Tibial nerve (tissue), 4 donors: ENCODE data around the gene KRT84. TPM values are rescaled to one million over a fixed set of nuclear protein-coding genes. Genes with fewer than 3 reads are reported as not detected.

ENCODE experiments used
- DNase-seq, 2 donors: peaks; one replicate each; pipeline ENCODE4 v3.0.0-alpha.2; 2019; ENCODE audit warnings: low spot score in 2 of 2
- H3K27ac ChIP-seq, 4 donors: fragments of 200-600 bp; sonication (generic) in 3 of 4; one replicate each; pipeline ENCODE4 v1.5.1; 2017 to 2019; ENCODE audit warnings: mild to moderate bottlenecking in 1 of 4
- H3K27me3 ChIP-seq, 2 donors: fragments of 200-600 bp; sonication (generic) in 1 of 2; one replicate each; pipeline versions ENCODE4 v1.5.1 to v1.6.0; 2017 to 2019
- H3K36me3 ChIP-seq, 3 donors: fragments of 200-600 bp; sonication (generic); one replicate each; pipeline ENCODE4 v1.5.1; 2018 to 2019
- H3K4me1 ChIP-seq, 4 donors: fragments of 200-600 bp; sonication (generic) in 3 of 4; one replicate each; pipeline ENCODE4 v1.5.1; 2017 to 2019
- H3K4me3 ChIP-seq, 4 donors: fragments of 200-600 bp; sonication (generic) in 3 of 4; one replicate each; pipeline ENCODE4 v1.5.1; 2017 to 2019; ENCODE audit warnings: mild to moderate bottlenecking in 1 of 4, moderate library complexity in 1 of 4
- H3K9me3 ChIP-seq, 4 donors: fragments of 200-600 bp; sonication (generic) in 3 of 4; one replicate each; pipeline ENCODE4 v1.5.1; 2017 to 2019
- CTCF ChIP-seq, 5 experiments: fragments of 200-600 bp in 3 of 5; fragments of 450-650 bp in 2 of 5; sonication (generic) in 3 of 5; IDR thresholded peaks; one replicate each; pipeline ENCODE4 v1.5.1; 2016 to 2019; ENCODE audit warnings: antibody characterized with exemption in 5 of 5, mild to moderate bottlenecking in 3 of 5, moderate library complexity in 2 of 5
- EP300 ChIP-seq, 2 donors: sonication (generic); formaldehyde crosslinking; IDR thresholded peaks; one replicate each; pipeline ENCODE4 v1.6.1; 2017; ENCODE audit warnings: antibody characterized with exemption in 2 of 2, mild to moderate bottlenecking in 1 of 2
- POLR2A ChIP-seq, 2 donors: fragments of 450-650 bp; IDR thresholded peaks; one replicate each; pipeline ENCODE4 v1.6.1; 2017; ENCODE audit warnings: antibody characterized with exemption in 2 of 2, mild to moderate bottlenecking in 2 of 2, moderate library complexity in 2 of 2
- WGBS, 2 donors: methylation state at CpG; one replicate each; pipeline ENCODE4 v1.1.5; 2018; 5-methylcytosine and 5-hydroxymethylcytosine counted together
- total RNA-seq, 4 donors: library from RNA; depleted of rRNA; stranded (reverse); fragments of >200 nt; gene quantifications; one replicate each; pipeline ENCODE4 v1.1.0, GENCODE V29; 2016

KRT84 gene
- total RNA-seq, 4 donors from 2014 or later: not detected

- Histone ChIP-seq H3K27ac (no peak overlapping the region), H3K4me3 (no peak overlapping the region), H3K4me1 (peaks cover 0 to 5% (median 0%) of the 10 kb centered on the region in 4 donors), H3K36me3 (no peaks in the 10 kb centered on the region), H3K27me3 (peaks cover 0 to 6% of the 10 kb centered on the region in 2 donors), H3K9me3 (no peaks in the 10 kb centered on the region)
- TF ChIP-seq CTCF (IDR thresholded peaks at IDR 0.05) (no peak), EP300 (IDR thresholded peaks at IDR 0.05) (no peak), POLR2A (IDR thresholded peaks at IDR 0.05) (no peak)
- WGBS, 2 donors: 83 to 87% methylated on average over 2 of the region's 2 CpGs
- DNase-seq: no peak
These were observed 2.4 kb upstream of the KRT84 start for GRCh38 chr12:52387859-52388258.

- no peak for DNase-seq
- Histone ChIP-seq H3K4me3 (no peak overlapping the region), H3K4me1 (no peaks in the 10 kb centered on the region), H3K27ac (no peak overlapping the region), H3K9me3 (no peaks in the 10 kb centered on the region), H3K27me3 (no peaks in the 10 kb centered on the region), H3K36me3 (no peaks in the 10 kb centered on the region)
- WGBS, 2 donors: 89 to 93% methylated on average over 3 of the region's 3 CpGs
- TF ChIP-seq POLR2A (IDR thresholded peaks at IDR 0.05) (no peak), EP300 (IDR thresholded peaks at IDR 0.05) (no peak), CTCF (IDR thresholded peaks at IDR 0.05) (no peak)
These were observed 2.1 kb downstream of the KRT84 start for GRCh38 chr12:52383331-52383730.

GRCh38 chr12:52382854-52383253 is 2.6 kb downstream of the KRT84 start:
- no peak for DNase-seq
- H3K36me3 ChIP-seq: no peaks in the 10 kb centered on the region
- TF ChIP-seq POLR2A (IDR thresholded peaks at IDR 0.05): no peak
- TF ChIP-seq EP300 (IDR thresholded peaks at IDR 0.05): no peak
- no peak for TF ChIP-seq CTCF (IDR thresholded peaks at IDR 0.05)
- 74 to 76% methylated on average over 2 of the region's 2 CpGs for WGBS, 2 donors
- no peak overlapping the region for H3K27ac ChIP-seq
- no peaks in the 10 kb centered on the region for H3K4me1 ChIP-seq
- H3K27me3 ChIP-seq: no peaks in the 10 kb centered on the region
- no peak overlapping the region for H3K4me3 ChIP-seq
- no peaks in the 10 kb centered on the region for H3K9me3 ChIP-seq

GRCh38 chr12:52381206-52381605 is 4.2 kb downstream of the KRT84 start:
- Histone ChIP-seq H3K27ac (no peak overlapping the region), H3K4me3 (no peak overlapping the region), H3K36me3 (no peaks in the 10 kb centered on the region), H3K27me3 (no peaks in the 10 kb centered on the region), H3K9me3 (no peaks in the 10 kb centered on the region), H3K4me1 (no peaks in the 10 kb centered on the region)
- DNase-seq: no peak
- TF ChIP-seq EP300 (IDR thresholded peaks at IDR 0.05) (no peak), POLR2A (IDR thresholded peaks at IDR 0.05) (no peak)
- WGBS, 2 donors: 86 to 90% methylated on average over 8 of the region's 8 CpGs

GRCh38 chr12:52380271-52380694 is 5.2 kb downstream of the KRT84 start:
- Histone ChIP-seq H3K4me3 (no peak overlapping the region), H3K27ac (no peak overlapping the region), H3K27me3 (no peaks in the 10 kb centered on the region), H3K36me3 (no peaks in the 10 kb centered on the region), H3K4me1 (no peaks in the 10 kb centered on the region), H3K9me3 (no peaks in the 10 kb centered on the region)
- WGBS, 2 donors: 52 to 60% methylated on average over 15 of the region's 15 CpGs
- TF ChIP-seq CTCF (IDR thresholded peaks at IDR 0.05) (peak in 3 of 5 experiments; percentile 18 to 31 (median 19)), EP300 (IDR thresholded peaks at IDR 0.05) (no peak), POLR2A (IDR thresholded peaks at IDR 0.05) (no peak)
- DNase-seq: no peak

- no peaks in the 10 kb centered on the region for H3K36me3 ChIP-seq
- TF ChIP-seq CTCF (IDR thresholded peaks at IDR 0.05): no peak
- no peak for TF ChIP-seq POLR2A (IDR thresholded peaks at IDR 0.05)
- no peak for TF ChIP-seq EP300 (IDR thresholded peaks at IDR 0.05)
- no peaks in the 10 kb centered on the region for H3K4me1 ChIP-seq
- H3K9me3 ChIP-seq: no peaks in the 10 kb centered on the region
- H3K27ac ChIP-seq: no peak overlapping the region
- no peak overlapping the region for H3K4me3 ChIP-seq
- no peak for DNase-seq
- H3K27me3 ChIP-seq: no peaks in the 10 kb centered on the region
- 91 to 94% methylated on average over 6 of the region's 6 CpGs for WGBS, 2 donors
These were observed 5.9 kb downstream of the KRT84 start for GRCh38 chr12:52379536-52379935.
